ENCODE results near the gene JCHAIN. TPM values are rescaled to one million over a fixed set of nuclear protein-coding genes. Genes with fewer than 3 reads are reported as not detected.

JCHAIN gene
- 1.5 TPM for polyA plus RNA-seq
- long read RNA-seq, donor 1 = 0 reads
- long read RNA-seq, donor 2, partial matches to known transcripts = 0 of 1 reads
- long read RNA-seq, donor 2, other reads (novel, unspliced or antisense) = 0 of 1 reads
- long read RNA-seq, donor 3, partial matches to known transcripts = 0 of 3 reads
- long read RNA-seq, donor 3, other reads (novel, unspliced or antisense) = 0 of 3 reads
- long read RNA-seq, donor 4 = 0 reads
- long read RNA-seq, donor 5 = 0 reads
- long read RNA-seq, donor 6, partial matches to known transcripts = 0 of 1 reads
- long read RNA-seq, donor 6, other reads (novel, unspliced or antisense) = 0 of 1 reads
- long read RNA-seq, donor 7, partial matches to known transcripts = 0 of 2 reads
- long read RNA-seq, donor 7, other reads (novel, unspliced or antisense) = 0 of 2 reads
- long read RNA-seq, donor 8, partial matches to known transcripts = 0 of 3 reads
- long read RNA-seq, donor 8, other reads (novel, unspliced or antisense) = 0 of 3 reads
- long read RNA-seq, donor 9, partial matches to known transcripts = 0 of 3 reads
- long read RNA-seq, donor 9, other reads (novel, unspliced or antisense) = 0 of 3 reads
- long read RNA-seq, donor 10, partial matches to known transcripts = 0 of 4 reads
- long read RNA-seq, donor 10, other reads (novel, unspliced or antisense) = 0 of 4 reads
- long read RNA-seq, donor 11, partial matches to known transcripts = 0 of 2 reads
- long read RNA-seq, donor 11, other reads (novel, unspliced or antisense) = 0 of 2 reads

- Histone ChIP-seq H3K4me3 (ENCODE audit: low read length) (no peak within 1 kb of the TSS), H3K4me1 (ENCODE audit: control insufficient read depth, insufficient read depth, low read length) (no peaks in the 10 kb centered on the region), H3K9me3 (ENCODE audit: control insufficient read depth, low read depth, low read length) (no peaks in the 10 kb centered on the region), H3K36me3 (ENCODE audit: control insufficient read depth, insufficient read depth, low read length) (no peaks in the 10 kb centered on the region), H3K27me3 (ENCODE audit: control insufficient read depth, insufficient read depth, low read length) (no peaks in the 10 kb centered on the region), H3K27ac (ENCODE audit: low read length) (no peak within 1 kb of the TSS)
- no peak for DNase-seq
- WGBS (ENCODE audit: insufficient coverage, low lambda C conversion rate) = 67% methylated on average over 1 of the region's 1 CpG
Observed at GRCh38 chr4:70666369-70666768, at the start of gene JCHAIN. TSS of gene JCHAIN (minus strand) at chr4:70666508. CDS start at chr4:70666490, 18 bp downstream.

- Histone ChIP-seq H3K27ac (ENCODE audit: low read length) (no peak overlapping the region), H3K27me3 (ENCODE audit: control insufficient read depth, insufficient read depth, low read length) (no peaks in the 10 kb centered on the region), H3K36me3 (ENCODE audit: control insufficient read depth, insufficient read depth, low read length) (no peaks in the 10 kb centered on the region), H3K9me3 (ENCODE audit: control insufficient read depth, low read depth, low read length) (no peaks in the 10 kb centered on the region), H3K4me1 (ENCODE audit: control insufficient read depth, insufficient read depth, low read length) (peaks cover 3% of the 10 kb centered on the region), H3K4me3 (ENCODE audit: low read length) (no peak overlapping the region)
- WGBS (ENCODE audit: insufficient coverage, low lambda C conversion rate) = no CpG with 5 or more reads among the region's 6 CpGs
- DNase-seq = no peak
Observed at GRCh38 chr4:70715097-70715496, 48.8 kb upstream of the JCHAIN start.

- Histone ChIP-seq H3K9me3 (ENCODE audit: control insufficient read depth, low read depth, low read length) (no peaks in the 10 kb centered on the region), H3K36me3 (ENCODE audit: control insufficient read depth, insufficient read depth, low read length) (no peaks in the 10 kb centered on the region), H3K27me3 (ENCODE audit: control insufficient read depth, insufficient read depth, low read length) (no peaks in the 10 kb centered on the region), H3K27ac (ENCODE audit: low read length) (no peak overlapping the region), H3K4me3 (ENCODE audit: low read length) (no peak overlapping the region), H3K4me1 (ENCODE audit: control insufficient read depth, insufficient read depth, low read length) (peaks cover 3% of the 10 kb centered on the region)
- WGBS (ENCODE audit: insufficient coverage, low lambda C conversion rate) = 77% methylated on average over 3 of the region's 5 CpGs
- DNase-seq = peak; percentile 66 to 84
Observed at GRCh38 chr4:70714079-70714887, 48.0 kb upstream of the JCHAIN start.

DNA sequence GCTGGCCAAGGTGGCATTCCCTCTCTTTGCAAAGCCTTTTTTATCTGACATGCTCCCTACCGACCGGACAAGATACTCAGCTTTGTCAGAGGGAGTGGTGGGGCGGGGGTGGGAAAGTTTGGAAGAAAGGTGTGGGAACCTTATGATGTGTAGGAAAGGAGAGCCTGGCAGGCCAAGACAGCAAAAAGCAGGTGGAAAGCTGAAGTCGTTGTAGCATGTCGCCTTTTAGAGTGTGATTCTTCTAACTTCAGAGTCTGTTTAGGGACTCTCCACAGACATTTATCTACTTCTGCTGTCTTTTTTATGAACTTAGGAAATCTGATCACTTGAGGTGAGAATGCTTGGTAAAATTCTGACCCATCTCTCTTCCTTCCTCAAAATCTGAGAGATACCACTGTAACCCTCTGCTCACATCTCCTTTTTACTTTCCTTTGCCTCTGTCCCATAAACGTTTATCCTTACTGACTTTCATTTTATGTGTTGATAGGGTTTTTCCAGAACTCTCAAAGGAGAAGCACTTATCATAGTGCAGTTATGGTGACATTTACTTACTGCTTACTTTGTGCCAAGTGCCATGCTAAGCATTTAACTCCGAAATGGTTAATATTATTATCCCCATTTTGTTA is 47.3 kb upstream of the JCHAIN start:
- no peaks in the 10 kb centered on the region for H3K27me3 ChIP-seq (ENCODE audit: control insufficient read depth, insufficient read depth, low read length)
- no peak overlapping the region for H3K4me3 ChIP-seq (ENCODE audit: low read length)
- H3K4me1 ChIP-seq (ENCODE audit: control insufficient read depth, insufficient read depth, low read length) = peaks cover 3% of the 10 kb centered on the region
- no peak overlapping the region for H3K27ac ChIP-seq (ENCODE audit: low read length)
- no peak for DNase-seq
- H3K9me3 ChIP-seq (ENCODE audit: control insufficient read depth, low read depth, low read length) = no peaks in the 10 kb centered on the region
- no peaks in the 10 kb centered on the region for H3K36me3 ChIP-seq (ENCODE audit: control insufficient read depth, insufficient read depth, low read length)
- 67% methylated on average over 2 of the region's 7 CpGs for WGBS (ENCODE audit: insufficient coverage, low lambda C conversion rate)

- H3K36me3 ChIP-seq (ENCODE audit: control insufficient read depth, insufficient read depth, low read length) = no peaks in the 10 kb centered on the region
- DNase-seq = no peak
- H3K4me1 ChIP-seq (ENCODE audit: control insufficient read depth, insufficient read depth, low read length) = peaks cover 3% of the 10 kb centered on the region
- H3K27me3 ChIP-seq (ENCODE audit: control insufficient read depth, insufficient read depth, low read length) = no peaks in the 10 kb centered on the region
- no peak overlapping the region for H3K4me3 ChIP-seq (ENCODE audit: low read length)
- no peak overlapping the region for H3K27ac ChIP-seq (ENCODE audit: low read length)
- H3K9me3 ChIP-seq (ENCODE audit: control insufficient read depth, low read depth, low read length) = no peaks in the 10 kb centered on the region
- WGBS (ENCODE audit: insufficient coverage, low lambda C conversion rate) = no CpG with 5 or more reads among the region's 7 CpGs
Observed at GRCh38 chr4:70712604-70713452, 46.5 kb upstream of the JCHAIN start.

DNA sequence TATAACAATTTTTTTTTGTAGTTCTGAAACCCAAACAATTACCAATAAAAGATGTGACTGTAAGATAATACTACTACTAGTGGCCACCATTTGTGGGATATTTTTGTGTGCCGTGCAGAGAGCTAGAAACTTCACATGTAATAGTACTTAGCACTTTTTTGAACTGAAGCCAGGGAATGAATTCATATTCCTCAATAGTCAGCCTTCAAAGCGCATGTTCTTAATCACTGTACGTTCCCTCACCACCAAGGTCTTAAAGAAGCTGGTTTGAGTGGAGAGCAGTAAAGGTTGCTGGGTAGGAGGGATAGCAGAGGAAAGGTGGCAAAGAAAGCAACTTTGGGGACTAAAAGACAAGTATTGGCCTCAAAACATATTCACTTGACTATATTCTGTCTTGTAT is 45.8 kb upstream of the JCHAIN start:
- Histone ChIP-seq H3K27ac (ENCODE audit: low read length) (no peak overlapping the region), H3K4me3 (ENCODE audit: low read length) (no peak overlapping the region), H3K27me3 (ENCODE audit: control insufficient read depth, insufficient read depth, low read length) (no peaks in the 10 kb centered on the region), H3K9me3 (ENCODE audit: control insufficient read depth, low read depth, low read length) (no peaks in the 10 kb centered on the region), H3K36me3 (ENCODE audit: control insufficient read depth, insufficient read depth, low read length) (no peaks in the 10 kb centered on the region), H3K4me1 (ENCODE audit: control insufficient read depth, insufficient read depth, low read length) (peaks cover 3% of the 10 kb centered on the region)
- no peak for DNase-seq
- WGBS (ENCODE audit: insufficient coverage, low lambda C conversion rate) = no CpG with 5 or more reads among the region's 3 CpGs

DNA sequence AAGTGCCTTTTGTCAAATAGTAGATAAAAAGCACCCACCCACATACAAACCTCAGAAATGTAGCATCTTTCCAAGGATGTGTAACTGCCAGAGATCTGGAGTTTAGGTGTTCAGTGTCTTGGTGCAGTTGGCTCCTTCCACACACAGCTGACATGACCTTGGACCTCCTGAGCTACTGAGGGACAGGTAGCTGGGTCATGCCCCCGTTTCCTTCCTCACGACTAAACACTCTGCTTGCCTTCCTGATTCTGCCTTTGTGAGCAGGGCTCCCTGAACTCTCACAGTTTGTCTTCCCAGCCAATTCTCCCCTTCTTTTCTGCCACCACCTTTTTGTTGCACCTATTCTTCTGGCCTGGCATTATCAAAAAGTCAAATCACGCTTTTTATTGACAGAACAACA is 45.3 kb upstream of the JCHAIN start:
- no peak overlapping the region for H3K4me3 ChIP-seq (ENCODE audit: low read length)
- no peaks in the 10 kb centered on the region for H3K36me3 ChIP-seq (ENCODE audit: control insufficient read depth, insufficient read depth, low read length)
- H3K4me1 ChIP-seq (ENCODE audit: control insufficient read depth, insufficient read depth, low read length) = peaks cover 9% of the 10 kb centered on the region
- DNase-seq = no peak
- H3K9me3 ChIP-seq (ENCODE audit: control insufficient read depth, low read depth, low read length) = no peaks in the 10 kb centered on the region
- H3K27ac ChIP-seq (ENCODE audit: low read length) = no peak overlapping the region
- no peaks in the 10 kb centered on the region for H3K27me3 ChIP-seq (ENCODE audit: control insufficient read depth, insufficient read depth, low read length)
- 57% methylated on average over 3 of the region's 3 CpGs for WGBS (ENCODE audit: insufficient coverage, low lambda C conversion rate)

- DNase-seq = no peak
- Histone ChIP-seq H3K27ac (ENCODE audit: low read length) (no peak overlapping the region), H3K4me1 (ENCODE audit: control insufficient read depth, insufficient read depth, low read length) (peaks cover 13% of the 10 kb centered on the region)
Observed at GRCh38 chr4:70709611-70710205, 43.4 kb upstream of the JCHAIN start.

DNA sequence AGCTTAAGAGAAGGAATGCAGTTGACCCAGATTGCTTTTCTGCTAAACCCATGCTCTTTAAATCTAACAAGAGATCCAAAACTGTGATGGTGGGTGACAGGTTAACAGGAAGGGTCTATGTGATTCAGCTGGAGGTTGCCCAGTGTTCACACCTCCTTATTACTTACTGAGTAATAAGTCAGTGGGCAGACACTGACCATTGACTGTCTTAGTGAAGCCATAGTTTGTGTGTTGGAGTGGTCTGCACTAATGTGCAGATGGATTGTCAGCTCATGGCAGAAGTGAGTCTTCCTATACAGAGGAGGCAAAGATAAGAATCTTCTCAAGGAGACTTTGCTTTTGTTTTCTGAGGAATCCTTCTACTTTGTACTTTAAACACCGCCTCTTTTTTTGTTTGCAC is 40.2 kb upstream of the JCHAIN start:
- no CpG with 5 or more reads among the region's 1 CpG for WGBS (ENCODE audit: insufficient coverage, low lambda C conversion rate)
- no peaks in the 10 kb centered on the region for H3K9me3 ChIP-seq (ENCODE audit: control insufficient read depth, low read depth, low read length)
- H3K27me3 ChIP-seq (ENCODE audit: control insufficient read depth, insufficient read depth, low read length) = no peaks in the 10 kb centered on the region

More at GRCh38 chr4:70709611-70710205, 43.4 kb upstream of the JCHAIN start:
- no peaks in the 10 kb centered on the region for H3K9me3 ChIP-seq (ENCODE audit: control insufficient read depth, low read depth, low read length)
- no peaks in the 10 kb centered on the region for H3K36me3 ChIP-seq (ENCODE audit: control insufficient read depth, insufficient read depth, low read length)
- H3K27me3 ChIP-seq (ENCODE audit: control insufficient read depth, insufficient read depth, low read length) = no peaks in the 10 kb centered on the region
- no peak overlapping the region for H3K4me3 ChIP-seq (ENCODE audit: low read length)
- WGBS (ENCODE audit: insufficient coverage, low lambda C conversion rate) = 40% methylated on average over 1 of the region's 7 CpGs

More for the DNA sequence above, 40.2 kb upstream of the JCHAIN start:
- Histone ChIP-seq H3K4me3 (ENCODE audit: low read length) (peak overlapping the region; percentile 70), H3K36me3 (ENCODE audit: control insufficient read depth, insufficient read depth, low read length) (no peaks in the 10 kb centered on the region), H3K27ac (ENCODE audit: low read length) (peak overlapping the region; percentile 13), H3K4me1 (ENCODE audit: control insufficient read depth, insufficient read depth, low read length) (peaks cover 11% of the 10 kb centered on the region)
- DNase-seq = peak in 1 of 2 donors; percentile 21

Data from large intestine (tissue), 12 donors.